Neuronal stem cell (in vitro differentiated cells): ENCODE results near the gene IDH3B.

Source experiments
- DNase-seq: peaks from one replicate; pipeline ENCODE4 v3.0.0-alpha.2; 2013; ENCODE audit warnings: low spot score
- H2AFZ ChIP-seq: one replicate; pipeline ENCODE4 v1.6.1; 2013; ENCODE audit warnings: mild to moderate bottlenecking, low read length, inconsistent platforms
- H2AK5ac ChIP-seq: 2 replicates; pipeline ENCODE4 v1.6.1; 2013; ENCODE audit warnings: low read depth, mild to moderate bottlenecking, inconsistent platforms, low read length, moderate library complexity, mixed read lengths
- H2BK120ac ChIP-seq: 2 replicates; pipeline ENCODE4 v1.6.1; 2013; ENCODE audit warnings: low read depth, mild to moderate bottlenecking, inconsistent platforms, low read length, moderate library complexity, mixed read lengths
- H2BK12ac ChIP-seq: one replicate; pipeline ENCODE4 v1.6.1; 2013; ENCODE audit warnings: low read length, inconsistent platforms
- H2BK15ac ChIP-seq: 2 replicates; pipeline ENCODE4 v1.6.1; 2013; ENCODE audit warnings: mild to moderate bottlenecking, low read length, inconsistent platforms, mixed read lengths
- H2BK5ac ChIP-seq: one replicate; pipeline ENCODE4 v1.6.1; 2013; ENCODE audit warnings: inconsistent platforms, mild to moderate bottlenecking, low read length, moderate library complexity
- H3K14ac ChIP-seq: one replicate; pipeline ENCODE4 v1.6.1; 2013; ENCODE audit warnings: low read length, inconsistent platforms
- H3K18ac ChIP-seq: 2 replicates; pipeline ENCODE4 v1.6.1; 2013; ENCODE audit warnings: low read length, inconsistent platforms
- H3K23ac ChIP-seq: 2 replicates; pipeline ENCODE4 v1.6.1; 2013; ENCODE audit warnings: low read depth, mild to moderate bottlenecking, mixed read lengths, low read length, inconsistent platforms; ENCODE audit not compliant: poor library complexity
- H3K27ac ChIP-seq: replicated peaks from 3 replicates; pipeline ENCODE4 v1.5.1; 2013; ENCODE audit warnings: low read length, inconsistent platforms
- H3K27me3 ChIP-seq, 3 experiments: 2 replicates each; pipeline ENCODE4 v1.6.1; 2013; ENCODE audit warnings: low read length in 3 of 3, mild to moderate bottlenecking in 2 of 3, inconsistent platforms in 1 of 3, low read depth in 1 of 3, mixed read lengths in 1 of 3, moderate library complexity in 1 of 3; ENCODE audit not compliant: control insufficient read depth in 3 of 3, insufficient read depth in 3 of 3
- H3K36me3 ChIP-seq, 2 donors: replicated peaks in 1 of 2; 2 replicates each; pipeline ENCODE4 v1.6.1; 2013; ENCODE audit warnings: low read length in 2 of 2; ENCODE audit not compliant: control insufficient read depth in 2 of 2, insufficient read depth in 2 of 2
- H3K4ac ChIP-seq: 2 replicates; pipeline ENCODE4 v1.6.1; 2013; ENCODE audit warnings: inconsistent platforms, mild to moderate bottlenecking, low read length, moderate library complexity
- H3K4me1 ChIP-seq, 2 donors: 1 replicate in 1 of 2; 2 replicates in 1 of 2; pipeline ENCODE4 v1.6.1; 2013; ENCODE audit warnings: low read length in 2 of 2, low read depth in 1 of 2; ENCODE audit not compliant: control insufficient read depth in 2 of 2, insufficient read depth in 1 of 2
- H3K4me2 ChIP-seq: one replicate; pipeline ENCODE4 v1.6.1; 2013; ENCODE audit warnings: mild to moderate bottlenecking, low read length, inconsistent platforms; ENCODE audit not compliant: insufficient read depth, poor library complexity, severe bottlenecking
- H3K4me3 ChIP-seq, 2 donors: 2 replicates each; pipeline ENCODE4 v1.5.1; 2013; ENCODE audit warnings: low read length in 2 of 2, mild to moderate bottlenecking in 2 of 2, inconsistent platforms in 1 of 2, moderate library complexity in 1 of 2
- H3K79me1 ChIP-seq: one replicate; pipeline ENCODE4 v1.6.1; 2013; ENCODE audit warnings: low read depth, mild to moderate bottlenecking, inconsistent platforms, low read length, moderate library complexity
- H3K9ac ChIP-seq: one replicate; pipeline ENCODE4 v1.6.1; 2013; ENCODE audit warnings: mild to moderate bottlenecking, low read depth, low read length, inconsistent platforms; ENCODE audit not compliant: poor library complexity
- H3K9me3 ChIP-seq, 2 donors: replicated peaks in 1 of 2; 2 replicates each; pipeline versions ENCODE3 to v1.6.1; 2013; ENCODE audit warnings: low read length in 2 of 2, mild to moderate bottlenecking in 2 of 2, inconsistent platforms in 1 of 2, low read depth in 1 of 2, mixed read lengths in 1 of 2, moderate library complexity in 1 of 2; ENCODE audit not compliant: control insufficient read depth in 2 of 2, insufficient read depth in 1 of 2
- H4K8ac ChIP-seq: one replicate; pipeline ENCODE4 v1.6.1; 2013; ENCODE audit warnings: low read depth, mild to moderate bottlenecking, inconsistent platforms, low read length, moderate library complexity
- H4K91ac ChIP-seq: one replicate; pipeline ENCODE4 v1.6.1; 2013; ENCODE audit warnings: low read length, low read depth, mild to moderate bottlenecking, inconsistent platforms; ENCODE audit not compliant: poor library complexity
- WGBS, 2 donors: extraction: QIAGEN DNeasy Blood & Tissue Kit; methylation state at CpG; one replicate each; pipeline ENCODE4 v1.1.7; 2013; ENCODE audit warnings: missing lambda C conversion rate in 2 of 2, mixed read lengths in 1 of 2; ENCODE audit not compliant: insufficient read length in 2 of 2, insufficient replicate concordance in 1 of 2; ENCODE audit errors: extremely low coverage in 2 of 2; 5-methylcytosine and 5-hydroxymethylcytosine counted together

IDH3B gene

DNA sequence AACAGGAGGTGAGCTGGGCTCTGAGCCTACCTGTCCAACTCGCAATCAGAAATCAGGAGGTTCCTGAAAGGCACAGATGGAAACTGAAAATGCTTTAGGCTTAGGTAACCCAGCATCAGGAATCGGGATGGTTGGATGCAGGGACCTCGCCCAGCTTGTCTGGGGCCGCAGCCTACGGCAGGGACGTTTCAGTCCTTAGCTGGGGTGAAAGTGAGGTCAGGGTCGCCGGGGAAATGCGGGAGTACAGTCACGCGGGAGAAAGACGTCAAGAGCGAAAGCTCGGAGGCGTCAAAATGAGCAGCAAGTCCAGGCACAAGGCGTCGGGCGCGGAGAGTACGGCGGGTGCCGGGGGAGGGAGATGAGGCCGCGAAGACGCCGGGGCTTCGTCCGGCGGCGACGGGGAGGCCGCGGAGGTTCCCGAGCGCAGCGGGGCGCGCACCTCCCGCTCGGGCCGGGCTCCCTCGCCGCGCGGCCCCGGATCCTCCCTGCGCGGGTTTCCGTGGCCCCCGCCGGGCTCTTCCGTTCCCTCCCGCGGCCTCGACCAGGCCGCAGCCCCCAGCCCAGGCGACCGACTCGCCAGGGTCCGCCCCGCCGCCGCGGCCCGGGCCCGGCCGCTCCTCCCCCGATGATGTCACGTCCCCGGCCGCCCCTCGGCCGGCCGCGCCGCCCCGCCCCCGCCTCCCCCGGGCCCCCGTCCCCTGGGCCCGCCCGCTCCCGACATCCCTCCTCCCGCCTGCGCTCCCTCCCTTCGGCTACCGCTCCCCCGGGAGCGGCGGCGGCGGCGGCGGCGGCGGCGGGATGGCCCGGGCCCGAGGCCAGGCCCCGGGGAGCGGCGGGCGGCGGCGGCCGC lies 28.2 kb upstream of the IDH3B start, which contains the start of gene EBF4:
Gene EBF4 (plus strand): TSS at position 745 of the 850 bp plus-strand sequence. CDS start 866 bp downstream, outside the sequence.
- H4K8ac ChIP-seq, result no peak within 1 kb of the TSS
- peaks cover 3% of the 10 kb centered on the region for H3K79me1 ChIP-seq
- peak within 1 kb of the TSS; percentile 94 for H3K14ac ChIP-seq
- peak within 1 kb of the TSS; percentile 85 for H3K18ac ChIP-seq
- no peaks in the 10 kb centered on the region for H3K9me3 ChIP-seq
- H3K23ac ChIP-seq, result peak within 1 kb of the TSS; percentile 90
- peak within 1 kb of the TSS; percentile 96 for H2AFZ ChIP-seq
- WGBS, 2 donors, result no CpG with 5 or more reads among the region's 106 CpGs
- H3K4me2 ChIP-seq, result peak within 1 kb of the TSS; percentile 65
- no peak within 1 kb of the TSS for H2BK15ac ChIP-seq
- no peak within 1 kb of the TSS for H3K4ac ChIP-seq
- H3K9ac ChIP-seq, result peak within 1 kb of the TSS; percentile 76
- no peak within 1 kb of the TSS for H2BK5ac ChIP-seq
- peak within 1 kb of the TSS; percentile 56 to 78 for H3K4me3 ChIP-seq
- peak within 1 kb of the TSS; percentile 96 for H2AK5ac ChIP-seq
- DNase-seq, result no peak
- H3K36me3 ChIP-seq, result no peaks in the 10 kb centered on the region
- peaks cover 30 to 81% (median 47%) of the 10 kb centered on the region in 3 experiments for H3K27me3 ChIP-seq
- H2BK120ac ChIP-seq, result no peak within 1 kb of the TSS
- no peak within 1 kb of the TSS for H3K27ac ChIP-seq
- H3K4me1 ChIP-seq, result peaks cover 20 to 23% of the 10 kb centered on the region in 2 donors
- no peak within 1 kb of the TSS for H2BK12ac ChIP-seq
- no peak within 1 kb of the TSS for H4K91ac ChIP-seq

DNA sequence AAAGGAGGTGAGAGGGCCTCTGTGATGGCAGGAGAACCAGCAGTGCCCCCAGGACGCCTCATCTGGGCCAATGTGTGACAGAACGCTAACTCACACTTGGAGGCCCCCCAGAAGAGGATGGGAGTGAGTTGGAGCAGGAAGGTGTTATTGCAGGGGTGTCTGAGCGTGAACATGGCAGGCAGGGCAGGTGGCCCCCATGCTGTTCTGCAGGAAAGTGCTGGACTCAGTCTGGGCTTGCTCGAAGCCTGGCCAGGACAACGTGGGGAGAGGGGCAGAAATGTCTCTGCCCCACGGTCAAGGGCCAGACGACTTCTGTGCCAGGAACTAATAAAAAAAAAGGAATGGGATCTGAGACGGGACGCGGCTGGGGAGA lies 27.6 kb upstream of the IDH3B start:
- Histone ChIP-seq H3K9ac (no peak overlapping the region), H3K4me1 (peaks cover 20 to 23% of the 10 kb centered on the region in 2 donors), H2BK12ac (no peak overlapping the region), H3K79me1 (peaks cover 3% of the 10 kb centered on the region), H3K4ac (no peak overlapping the region), H3K27me3 (peaks cover 30 to 79% (median 47%) of the 10 kb centered on the region in 3 experiments), H3K18ac (peak overlapping the region; percentile 85), H3K4me3 (peak overlapping the region in 1 of 2 donors; percentile 56), H2BK15ac (no peak overlapping the region), H4K8ac (no peak overlapping the region), H3K14ac (peak overlapping the region; percentile 94), H2BK120ac (no peak overlapping the region), H2BK5ac (no peak overlapping the region), H3K23ac (peak overlapping the region; percentile 85), H2AFZ (peak overlapping the region; percentile 96), H3K27ac (no peak overlapping the region), H4K91ac (no peak overlapping the region), H2AK5ac (peak overlapping the region; percentile 96), H3K4me2 (no peak overlapping the region), H3K36me3 (no peaks in the 10 kb centered on the region), H3K9me3 (no peaks in the 10 kb centered on the region)
- no CpG with 5 or more reads among the region's 10 CpGs for WGBS, 2 donors
- no peak for DNase-seq

DNA sequence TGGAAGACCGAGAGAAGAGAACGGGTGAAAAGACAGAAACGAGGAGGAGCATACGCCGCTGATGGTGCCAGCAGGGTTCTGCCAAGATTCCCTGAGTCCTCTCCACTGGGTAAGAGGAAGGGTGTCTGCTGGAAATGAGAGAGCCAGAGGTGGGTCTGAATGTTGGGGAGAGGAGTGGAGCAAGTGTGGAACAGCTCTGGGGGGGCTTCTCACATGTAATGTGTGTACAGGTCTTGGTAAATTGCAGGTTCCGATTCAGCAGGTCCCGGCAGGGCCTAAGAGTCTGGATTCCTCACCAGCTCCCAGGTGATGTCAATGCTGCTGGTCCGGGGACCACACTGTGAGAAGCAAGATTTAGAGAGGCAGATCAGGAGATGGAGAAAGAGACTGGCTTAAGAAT lies 27.1 kb upstream of the IDH3B start:
- H3K18ac ChIP-seq, result no peak overlapping the region
- H3K4me3 ChIP-seq, result no peak overlapping the region
- H4K91ac ChIP-seq, result no peak overlapping the region
- peaks cover 30 to 75% (median 47%) of the 10 kb centered on the region in 3 experiments for H3K27me3 ChIP-seq
- peak overlapping the region; percentile 94 for H3K14ac ChIP-seq
- H2BK15ac ChIP-seq, result no peak overlapping the region
- H2BK120ac ChIP-seq, result no peak overlapping the region
- DNase-seq, result no peak
- peak overlapping the region; percentile 34 for H2AK5ac ChIP-seq
- no peak overlapping the region for H3K4me2 ChIP-seq
- no peaks in the 10 kb centered on the region for H3K9me3 ChIP-seq
- no peak overlapping the region for H3K27ac ChIP-seq
- H4K8ac ChIP-seq, result no peak overlapping the region
- H2BK5ac ChIP-seq, result no peak overlapping the region
- no peak overlapping the region for H3K9ac ChIP-seq
- H3K79me1 ChIP-seq, result peaks cover 3% of the 10 kb centered on the region
- H2AFZ ChIP-seq, result no peak overlapping the region
- no peak overlapping the region for H3K4ac ChIP-seq
- no peak overlapping the region for H2BK12ac ChIP-seq
- no CpG with 5 or more reads among the region's 8 CpGs for WGBS, 2 donors
- H3K23ac ChIP-seq, result no peak overlapping the region
- no peaks in the 10 kb centered on the region for H3K36me3 ChIP-seq
- H3K4me1 ChIP-seq, result peaks cover 20 to 23% of the 10 kb centered on the region in 2 donors

DNA sequence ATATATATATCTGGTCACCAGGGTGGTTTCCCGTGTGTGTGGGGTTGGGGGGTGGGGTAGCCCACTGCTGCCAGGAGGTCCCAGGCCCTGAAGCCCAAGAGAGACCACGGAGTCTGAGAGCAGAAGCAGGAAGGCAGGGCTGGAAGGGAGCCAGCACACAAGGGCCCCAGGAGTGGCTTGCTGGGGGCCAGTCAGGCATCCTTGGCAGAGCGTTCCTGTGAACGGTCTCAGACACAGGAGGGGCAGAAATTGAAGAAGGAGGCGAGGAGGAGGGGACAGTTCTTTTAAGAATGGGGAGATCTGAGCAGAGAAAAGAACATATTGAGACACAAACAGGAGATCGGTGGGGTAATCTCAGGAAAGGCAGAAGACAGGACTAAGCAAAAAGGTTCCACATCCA lies 26.7 kb upstream of the IDH3B start:
- no peak overlapping the region for H3K23ac ChIP-seq
- no peak overlapping the region for H4K91ac ChIP-seq
- H2BK15ac ChIP-seq, result no peak overlapping the region
- no peak overlapping the region for H2AFZ ChIP-seq
- H4K8ac ChIP-seq, result no peak overlapping the region
- no peak overlapping the region for H3K9ac ChIP-seq
- no peak overlapping the region for H3K4me3 ChIP-seq
- H3K9me3 ChIP-seq, result no peaks in the 10 kb centered on the region
- no peak overlapping the region for H2BK12ac ChIP-seq
- H3K4me1 ChIP-seq, result peaks cover 20 to 22% of the 10 kb centered on the region in 2 donors
- H3K4me2 ChIP-seq, result no peak overlapping the region
- H2AK5ac ChIP-seq, result no peak overlapping the region
- no peak overlapping the region for H2BK5ac ChIP-seq
- WGBS, 2 donors, result no CpG with 5 or more reads among the region's 6 CpGs
- no peak overlapping the region for H3K4ac ChIP-seq
- H3K18ac ChIP-seq, result no peak overlapping the region
- H3K79me1 ChIP-seq, result peaks cover 3% of the 10 kb centered on the region
- H2BK120ac ChIP-seq, result no peak overlapping the region
- no peak overlapping the region for H3K14ac ChIP-seq
- no peak overlapping the region for H3K27ac ChIP-seq
- peaks cover 30 to 72% (median 47%) of the 10 kb centered on the region in 3 experiments for H3K27me3 ChIP-seq
- H3K36me3 ChIP-seq, result no peaks in the 10 kb centered on the region
- DNase-seq, result no peak
